ENCODE measurements around the gene CEP170B.
"Not testable (repeated sequence)": the region's sequence is repeated elsewhere in the genome, so short reads cannot be mapped to it uniquely, and the experiment has no call there.

The CEP170B gene

GRCh38 chr14:104919152-104919992 is 54.3 kb downstream of the CEP170B start:
- DNase-seq: not testable (repeated sequence)

GRCh38 chr14:104919993-104920315 is 54.9 kb downstream of the CEP170B start:
- DNase-seq: no peak

- DNase-seq: no peak
Measured at GRCh38 chr14:104923640-104924420, 58.8 kb downstream of the CEP170B start.

- no peak for DNase-seq
Measured at GRCh38 chr14:104924421-104925213, 59.5 kb downstream of the CEP170B start, which contains the start of gene PLD4. Gene PLD4, plus strand, starts transcription at chr14:104924879. Its CDS starts 2,262 bp downstream, at chr14:104927141.

- DNase-seq: no peak
Measured at GRCh38 chr14:104925214-104925854, 60.3 kb downstream of the CEP170B start.

DNA sequence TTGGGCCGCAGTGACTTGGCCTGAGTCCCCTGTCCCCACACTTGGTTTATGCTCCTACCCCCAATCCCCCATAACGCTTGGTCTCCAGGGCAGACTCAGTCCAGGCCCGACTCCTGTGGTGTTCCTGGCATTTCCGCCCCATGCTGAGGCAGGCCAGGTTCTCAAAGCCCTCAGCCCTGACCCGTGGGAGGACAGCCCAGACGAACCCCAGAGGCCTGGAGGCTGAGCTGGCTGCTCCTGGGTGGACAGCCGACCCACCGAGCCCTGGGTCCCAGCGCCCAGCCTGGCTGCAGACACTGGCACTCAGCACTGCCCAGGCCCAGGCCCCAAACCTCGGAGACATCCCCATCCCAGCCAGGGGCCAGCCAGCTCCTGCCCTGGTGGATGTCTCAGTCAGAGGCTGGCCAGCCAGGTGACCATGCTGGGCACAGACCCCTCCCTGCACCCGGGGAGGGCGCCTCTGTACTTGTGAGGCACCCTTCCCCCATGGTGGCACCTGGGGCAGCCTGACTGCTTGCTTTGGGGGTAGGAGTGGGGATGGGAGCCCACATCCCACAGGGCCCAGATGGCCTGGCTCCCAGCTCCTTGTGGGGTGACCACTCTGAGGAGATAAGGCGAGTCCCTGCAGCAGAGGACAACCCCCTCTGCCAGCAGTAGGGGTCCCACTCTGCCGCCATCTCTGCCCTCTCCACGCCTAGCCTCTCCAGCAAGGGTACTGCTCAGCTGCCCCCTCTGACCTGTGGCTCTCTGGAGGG is 61.0 kb downstream of the CEP170B start:
- DNase-seq: no peak

- DNase-seq: no peak
Measured at GRCh38 chr14:104926619-104927431, 61.8 kb downstream of the CEP170B start.

- DNase-seq: no peak
Measured at GRCh38 chr14:104927432-104927816, 62.4 kb downstream of the CEP170B start.

GRCh38 chr14:104927901-104928300 is 62.8 kb downstream of the CEP170B start:
- DNase-seq: no peak

DNA sequence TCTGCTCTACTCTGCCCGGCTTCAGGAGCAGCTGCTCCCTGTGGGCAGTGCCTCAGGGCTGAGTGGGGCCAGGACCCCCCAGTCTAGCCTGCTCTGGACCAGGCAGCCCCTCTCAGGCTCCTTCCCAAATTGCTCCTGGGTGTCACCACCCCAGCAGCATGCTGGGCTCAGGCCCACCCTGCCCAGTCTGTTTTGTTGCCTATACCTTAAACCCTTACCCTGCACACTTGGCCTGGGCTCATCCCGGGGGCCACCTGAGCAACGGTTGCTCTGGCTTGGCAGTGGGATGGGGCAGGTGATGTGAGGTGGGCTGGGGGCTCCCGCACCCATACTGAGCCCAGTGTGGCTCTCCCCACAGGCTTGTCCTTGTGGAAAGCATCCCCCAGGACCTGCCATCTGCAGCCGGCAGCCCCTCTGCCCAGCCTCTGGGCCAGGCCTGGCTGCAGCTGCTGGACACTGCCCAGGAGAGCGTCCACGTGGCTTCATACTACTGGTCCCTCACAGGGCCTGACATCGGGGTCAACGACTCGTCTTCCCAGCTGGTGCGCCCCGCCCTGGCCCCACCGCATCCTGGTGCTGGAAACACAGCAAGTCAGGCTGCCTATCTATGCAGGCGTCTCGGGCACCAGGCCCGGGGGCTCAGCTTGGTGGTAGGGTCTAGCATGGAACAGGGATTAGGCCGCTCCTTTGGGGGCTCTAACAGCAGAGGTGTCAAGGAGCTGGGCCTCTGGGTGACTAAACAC is 63.5 kb downstream of the CEP170B start:
- no peak for DNase-seq

- DNase-seq: no peak
Measured at GRCh38 chr14:104929268-104930230, 64.5 kb downstream of the CEP170B start.

DNA sequence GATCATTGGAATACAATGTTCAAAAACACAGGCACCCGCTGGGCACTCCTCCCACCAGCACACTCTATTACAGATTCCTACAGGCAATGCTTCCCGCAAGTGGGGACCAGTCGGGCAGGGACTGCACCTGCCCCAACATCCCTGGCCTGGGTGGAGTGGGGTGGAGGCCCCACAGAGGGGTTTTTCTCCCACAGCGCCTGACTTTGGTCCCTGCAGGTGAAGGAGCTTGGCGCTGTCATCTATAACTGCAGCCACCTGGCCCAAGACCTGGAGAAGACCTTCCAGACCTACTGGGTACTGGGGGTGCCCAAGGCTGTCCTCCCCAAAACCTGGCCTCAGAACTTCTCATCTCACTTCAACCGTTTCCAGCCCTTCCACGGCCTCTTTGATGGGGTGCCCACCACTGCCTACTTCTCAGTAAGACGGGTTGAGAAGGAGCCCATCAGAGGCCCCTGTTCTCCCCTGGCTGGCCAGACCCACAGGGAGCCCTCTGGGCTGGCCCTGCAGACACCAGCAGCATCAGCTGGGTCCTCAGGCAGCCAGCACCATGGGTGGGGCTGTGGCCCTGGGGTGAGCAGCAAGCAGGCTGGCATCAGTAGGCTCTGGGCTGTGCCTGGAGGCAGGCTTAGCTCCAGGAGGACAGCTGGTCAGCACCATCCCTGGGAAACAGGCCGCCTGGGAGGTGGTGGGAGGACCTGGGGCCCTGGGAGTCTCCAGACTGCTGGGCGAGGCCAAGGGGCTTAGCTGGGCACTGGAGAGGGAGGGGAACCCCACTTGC is 65.6 kb downstream of the CEP170B start:
- no peak for DNase-seq

GRCh38 chr14:104931304-104931770 is 66.3 kb downstream of the CEP170B start:
- no peak for DNase-seq

GRCh38 chr14:104931771-104932675 is 67.0 kb downstream of the CEP170B start:
- no peak for DNase-seq

- peak; percentile 7 for DNase-seq
Measured at GRCh38 chr14:104932676-104933631, 67.9 kb downstream of the CEP170B start.
